Neutrophil (primary cell): ENCODE measurements around the gene RBBP8NL.

Source experiments
- H3K27ac ChIP-seq: fragments of 200-600 bp; sonication (generic); 2 replicates; pipeline ENCODE4 v1.5.1; 2016; ENCODE audit warnings: mild to moderate bottlenecking, moderate library complexity
- H3K27me3 ChIP-seq: fragments of 200-600 bp; sonication (generic); 2 replicates; pipeline ENCODE4 v1.6.0; 2016; ENCODE audit warnings: mild to moderate bottlenecking
- H3K36me3 ChIP-seq: fragments of 200-600 bp; sonication (generic); 2 replicates; pipeline ENCODE4 v1.5.1; 2017
- H3K4me1 ChIP-seq, 2 experiments: fragments of 200-600 bp in 1 of 2; sonication (generic) in 1 of 2; 1 replicate in 1 of 2; 2 replicates in 1 of 2; pipeline versions ENCODE4 v1.5.1 to v1.6.1; 2013 to 2016; ENCODE audit warnings: low read depth in 1 of 2, low read length in 1 of 2, mild to moderate bottlenecking in 1 of 2, moderate library complexity in 1 of 2; ENCODE audit not compliant: control insufficient read depth in 1 of 2, insufficient read depth in 1 of 2
- H3K4me3 ChIP-seq, 2 experiments: fragments of 200-600 bp in 1 of 2; sonication (generic) in 1 of 2; 1 replicate in 1 of 2; 2 replicates in 1 of 2; pipeline ENCODE4 v1.5.1; 2013 to 2016; ENCODE audit warnings: low read depth in 1 of 2, low read length in 1 of 2, mild to moderate bottlenecking in 1 of 2, moderate library complexity in 1 of 2
- H3K9me3 ChIP-seq: fragments of 200-600 bp; sonication (generic); 2 replicates; pipeline ENCODE4 v1.5.1; 2016
- TF ChIP-seq, protein P1 (sequence below): fragments of 200-600 bp; sonication (generic); IDR thresholded peaks from 2 replicates; pipeline ENCODE4 v1.5.1; 2016; ENCODE audit warnings: antibody characterized with exemption

Gene RBBP8NL

DNA sequence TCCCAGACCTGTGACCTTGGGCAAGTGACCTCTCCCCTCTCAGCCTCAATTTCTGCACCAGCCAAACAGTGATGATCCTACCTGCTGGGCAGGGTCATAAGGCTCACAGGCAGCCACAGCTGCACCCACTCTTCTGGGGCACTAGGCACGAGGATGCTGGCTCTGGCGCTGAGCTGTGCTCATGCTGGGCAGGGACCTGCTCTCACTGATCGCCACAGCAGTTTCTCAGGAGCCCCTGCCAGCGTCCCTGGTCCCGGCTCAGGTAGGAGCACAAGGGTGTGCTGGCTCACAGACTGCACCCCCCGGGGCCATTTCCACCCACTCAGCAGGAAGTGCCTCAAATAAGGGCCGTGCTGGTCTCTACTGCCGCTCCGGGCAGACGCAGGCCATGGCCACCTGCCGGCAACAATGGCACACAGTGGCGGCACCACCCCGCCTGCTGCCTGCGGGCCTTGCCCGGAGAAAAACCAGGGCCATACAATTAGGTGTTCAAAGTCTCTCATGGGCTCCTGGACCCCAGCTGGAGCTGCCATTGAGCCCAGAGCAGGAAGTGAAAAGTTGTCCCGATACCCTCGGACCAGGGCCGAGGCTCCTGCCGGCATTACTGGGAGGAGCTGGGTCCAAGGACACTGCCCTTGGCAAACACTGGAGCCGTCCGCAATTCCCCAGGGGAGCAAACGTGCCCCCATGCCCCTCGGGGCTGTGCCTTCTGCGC is 15.7 kb downstream of the RBBP8NL start:
- Histone ChIP-seq H3K27me3 (peaks cover 18% of the 10 kb centered on the region), H3K27ac (no peak overlapping the region), H3K36me3 (no peaks in the 10 kb centered on the region), H3K4me1 (peaks cover 13 to 19% of the 10 kb centered on the region in 2 experiments), H3K9me3 (no peaks in the 10 kb centered on the region), H3K4me3 (no peak overlapping the region)
- TF ChIP-seq, protein P1, sequence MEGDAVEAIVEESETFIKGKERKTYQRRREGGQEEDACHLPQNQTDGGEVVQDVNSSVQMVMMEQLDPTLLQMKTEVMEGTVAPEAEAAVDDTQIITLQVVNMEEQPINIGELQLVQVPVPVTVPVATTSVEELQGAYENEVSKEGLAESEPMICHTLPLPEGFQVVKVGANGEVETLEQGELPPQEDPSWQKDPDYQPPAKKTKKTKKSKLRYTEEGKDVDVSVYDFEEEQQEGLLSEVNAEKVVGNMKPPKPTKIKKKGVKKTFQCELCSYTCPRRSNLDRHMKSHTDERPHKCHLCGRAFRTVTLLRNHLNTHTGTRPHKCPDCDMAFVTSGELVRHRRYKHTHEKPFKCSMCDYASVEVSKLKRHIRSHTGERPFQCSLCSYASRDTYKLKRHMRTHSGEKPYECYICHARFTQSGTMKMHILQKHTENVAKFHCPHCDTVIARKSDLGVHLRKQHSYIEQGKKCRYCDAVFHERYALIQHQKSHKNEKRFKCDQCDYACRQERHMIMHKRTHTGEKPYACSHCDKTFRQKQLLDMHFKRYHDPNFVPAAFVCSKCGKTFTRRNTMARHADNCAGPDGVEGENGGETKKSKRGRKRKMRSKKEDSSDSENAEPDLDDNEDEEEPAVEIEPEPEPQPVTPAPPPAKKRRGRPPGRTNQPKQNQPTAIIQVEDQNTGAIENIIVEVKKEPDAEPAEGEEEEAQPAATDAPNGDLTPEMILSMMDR: no peak

DNA sequence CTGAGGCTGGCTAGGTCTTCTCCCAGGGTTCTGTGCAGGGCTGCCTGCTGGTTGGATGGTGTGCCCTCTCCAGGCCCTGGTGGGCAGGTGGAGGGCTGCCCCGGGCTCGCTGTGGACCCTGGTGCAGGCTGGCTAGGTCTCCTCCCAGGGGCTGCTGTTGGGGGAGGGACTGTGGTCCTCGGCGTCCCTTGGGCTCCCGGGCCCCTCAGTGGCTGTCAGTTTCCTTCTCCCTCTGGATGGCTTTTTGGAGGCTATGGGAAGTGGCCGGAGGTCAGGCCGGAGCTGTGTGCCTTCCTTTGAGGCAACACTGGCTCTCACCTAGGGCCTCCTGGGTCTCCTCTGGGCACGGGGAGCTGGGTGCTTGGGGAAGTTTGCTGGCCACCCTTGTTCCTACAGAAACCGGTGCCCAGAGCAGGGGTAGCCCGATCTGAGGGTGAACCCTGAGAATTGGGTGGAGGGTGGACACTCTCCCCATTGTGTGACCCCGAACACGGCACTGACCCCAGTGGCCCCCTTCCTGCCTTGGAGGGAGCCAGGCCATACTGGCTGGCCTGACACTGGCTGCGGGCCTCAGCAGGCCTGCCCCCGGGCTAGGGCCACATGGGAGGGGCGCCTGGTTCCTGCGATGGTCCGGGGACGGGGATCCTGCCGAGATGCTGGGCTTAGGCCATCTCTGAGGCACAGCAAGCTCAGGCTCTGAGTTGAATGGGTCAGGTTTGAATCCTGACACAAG is 16.4 kb downstream of the RBBP8NL start:
- Histone ChIP-seq H3K27me3 (peaks cover 18% of the 10 kb centered on the region), H3K36me3 (no peaks in the 10 kb centered on the region), H3K4me3 (no peak overlapping the region), H3K9me3 (no peaks in the 10 kb centered on the region), H3K4me1 (peaks cover 20 to 26% of the 10 kb centered on the region in 2 experiments), H3K27ac (no peak overlapping the region)
- TF ChIP-seq, protein P1: no peak

DNA sequence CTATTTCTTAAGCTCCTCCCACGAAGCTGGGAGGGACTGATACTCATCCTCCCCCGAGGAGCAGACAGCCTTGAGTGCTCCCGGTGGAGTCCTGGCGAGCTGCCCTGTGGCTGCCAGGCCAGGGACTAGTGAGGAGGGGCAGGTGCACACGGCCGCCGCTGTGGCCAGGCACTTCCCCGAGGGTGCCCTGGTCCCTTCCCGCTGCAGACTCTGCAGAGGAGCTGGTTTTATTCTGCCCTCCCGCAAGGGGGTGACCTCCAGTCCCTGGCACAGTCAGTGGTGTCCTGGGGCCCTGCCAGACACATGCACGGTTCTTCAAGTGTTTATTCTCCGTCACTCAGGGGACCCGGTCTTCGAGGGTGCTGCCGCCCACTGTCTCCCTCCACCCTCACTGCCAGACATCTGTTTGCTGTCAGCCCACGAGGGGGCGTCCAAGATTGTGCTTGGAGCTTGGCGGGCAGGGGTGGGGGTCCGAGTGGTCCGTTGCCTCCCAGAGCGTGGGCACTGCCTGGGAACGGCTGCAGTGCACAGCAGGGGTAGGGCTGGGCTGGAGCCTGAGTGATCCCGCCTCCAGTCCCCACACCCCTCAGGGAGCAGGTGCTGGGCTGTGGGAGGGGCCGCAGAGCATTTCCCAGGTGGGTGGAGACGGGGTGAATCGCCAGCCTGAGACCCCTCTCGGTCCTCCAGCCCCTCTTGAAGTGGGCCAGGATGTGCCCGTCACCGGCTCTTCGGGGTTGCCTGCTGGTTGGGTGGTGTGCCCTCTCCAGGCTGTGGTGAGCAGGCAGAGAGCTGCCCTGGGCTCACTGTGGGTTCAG is 17.2 kb downstream of the RBBP8NL start:
- no peak overlapping the region for H3K4me3 ChIP-seq
- no peaks in the 10 kb centered on the region for H3K36me3 ChIP-seq
- H3K9me3 ChIP-seq: no peaks in the 10 kb centered on the region
- no peak overlapping the region for H3K27ac ChIP-seq
- H3K27me3 ChIP-seq: peaks cover 18% of the 10 kb centered on the region
- peaks cover 28 to 34% of the 10 kb centered on the region in 2 experiments for H3K4me1 ChIP-seq
- TF ChIP-seq, protein P1: no peak

DNA sequence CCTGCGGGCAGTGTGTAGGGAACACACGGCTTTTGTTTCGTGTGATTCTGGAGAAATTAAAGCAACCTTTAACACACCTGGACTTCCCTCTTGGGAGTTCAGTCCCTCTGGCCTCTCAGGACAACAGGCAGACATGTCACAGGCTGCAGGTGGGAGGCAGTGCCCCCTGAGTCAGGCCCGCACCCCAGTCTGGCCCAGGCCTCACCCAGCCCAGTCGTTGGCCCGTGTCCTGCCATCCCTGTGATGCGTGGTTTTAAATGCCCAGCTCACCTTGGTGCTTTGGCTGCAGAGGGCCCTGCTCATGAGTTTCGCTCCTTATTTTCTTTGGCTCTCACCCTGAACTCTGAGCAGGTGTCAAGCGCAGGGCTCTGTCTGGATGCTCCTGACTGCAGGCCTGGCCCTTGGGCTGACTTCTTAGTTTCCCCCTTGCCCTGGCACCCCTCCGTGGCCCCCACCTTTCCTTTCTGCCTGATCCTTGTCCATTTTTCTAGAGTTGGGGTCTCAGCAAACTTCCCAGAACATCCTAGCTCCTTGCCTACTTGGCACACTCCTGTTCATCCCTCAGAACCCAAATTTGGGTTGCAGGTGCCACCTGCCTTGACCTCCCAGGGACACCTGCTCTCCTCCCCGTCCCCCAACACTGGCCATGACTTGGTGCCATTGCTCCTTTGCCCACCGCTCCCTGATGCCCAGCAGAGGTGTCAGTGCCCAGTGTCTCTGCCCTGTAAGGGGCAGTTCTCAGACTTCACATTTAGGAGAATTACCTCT is 18.1 kb downstream of the RBBP8NL start:
- H3K27me3 ChIP-seq: peaks cover 18% of the 10 kb centered on the region
- H3K4me3 ChIP-seq: no peak overlapping the region
- H3K4me1 ChIP-seq: peaks cover 29 to 38% of the 10 kb centered on the region in 2 experiments
- H3K27ac ChIP-seq: no peak overlapping the region
- no peaks in the 10 kb centered on the region for H3K36me3 ChIP-seq
- no peaks in the 10 kb centered on the region for H3K9me3 ChIP-seq
- TF ChIP-seq, protein P1: no peak

DNA sequence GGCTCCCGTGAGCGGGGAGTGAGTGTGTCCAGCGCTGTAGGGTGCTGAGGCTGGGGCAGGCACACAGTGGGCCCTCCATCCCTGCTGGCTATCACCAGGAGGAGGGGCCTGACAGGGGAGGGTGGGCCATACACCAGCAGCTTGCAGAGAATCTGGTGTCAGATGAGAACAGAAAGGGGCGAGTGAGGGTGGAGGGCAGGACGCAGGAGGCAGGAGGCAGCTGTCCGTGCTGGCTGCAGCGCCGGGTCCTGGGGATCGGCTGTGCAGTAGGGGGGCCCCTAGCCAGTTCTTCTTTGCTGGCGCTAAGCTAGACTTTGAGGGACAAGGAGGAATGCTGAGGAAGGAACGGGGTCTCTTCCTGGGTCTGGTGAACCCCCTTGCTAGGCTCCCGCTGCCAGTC is 18.7 kb downstream of the RBBP8NL start:
- TF ChIP-seq, protein P1: no peak
- Histone ChIP-seq H3K27ac (no peak overlapping the region), H3K9me3 (no peaks in the 10 kb centered on the region), H3K27me3 (peaks cover 18% of the 10 kb centered on the region), H3K4me3 (no peak overlapping the region), H3K36me3 (no peaks in the 10 kb centered on the region), H3K4me1 (peaks cover 29 to 38% of the 10 kb centered on the region in 2 experiments)
